Activated CD4-positive, alpha-beta T cell treated with anti-CD3 and anti-CD28 coated beads, Interleukin-2, Interleukin-4, amounts not matched to agents 100 ng/mL and 50 ng/mL, durations not matched to agents 16 hours and 8 hours (primary cell): Measurements from ENCODE around the gene FMNL3.
"Not testable (repeated sequence)": the region's sequence is repeated elsewhere in the genome, so short reads cannot be mapped to it uniquely, and the experiment has no call there.

Experiments
- DNase-seq: peaks from one replicate; pipeline ENCODE4 v3.0.0-alpha.2; 2020; ENCODE audit warnings: low spot score

The FMNL3 gene

DNA sequence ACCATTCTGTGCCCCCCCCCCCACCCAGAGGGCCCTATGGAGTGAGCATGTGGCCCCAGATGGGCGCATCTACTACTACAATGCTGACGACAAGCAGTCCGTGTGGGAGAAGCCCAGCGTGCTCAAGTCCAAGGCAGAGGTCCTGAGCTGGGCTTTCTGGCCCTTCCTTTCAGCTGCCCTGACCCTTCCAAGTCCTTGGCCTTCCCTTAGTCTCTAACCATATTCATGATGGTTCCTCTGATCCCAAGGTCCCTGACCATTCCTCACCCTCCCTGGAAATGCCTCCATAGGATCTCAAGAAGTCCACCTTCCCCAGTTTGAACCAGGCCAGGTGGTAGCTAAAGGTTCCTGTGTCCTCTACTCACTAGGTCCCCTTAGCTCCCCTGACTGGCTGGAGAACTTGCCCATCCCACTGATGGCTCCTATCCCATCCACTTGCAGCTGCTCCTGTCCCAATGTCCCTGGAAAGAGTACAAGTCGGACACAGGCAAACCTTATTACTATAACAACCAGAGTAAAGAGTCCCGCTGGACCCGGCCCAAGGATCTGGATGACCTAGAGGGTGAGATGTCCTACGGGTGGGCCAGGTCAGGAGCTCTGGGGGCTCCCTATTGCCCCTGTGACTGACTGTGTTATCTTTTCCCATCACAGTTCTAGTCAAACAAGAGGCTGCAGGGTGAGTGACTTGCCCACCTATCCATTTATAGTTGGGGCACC, 74.1 kb downstream of the FMNL3 start:
- DNase-seq = no peak

DNA sequence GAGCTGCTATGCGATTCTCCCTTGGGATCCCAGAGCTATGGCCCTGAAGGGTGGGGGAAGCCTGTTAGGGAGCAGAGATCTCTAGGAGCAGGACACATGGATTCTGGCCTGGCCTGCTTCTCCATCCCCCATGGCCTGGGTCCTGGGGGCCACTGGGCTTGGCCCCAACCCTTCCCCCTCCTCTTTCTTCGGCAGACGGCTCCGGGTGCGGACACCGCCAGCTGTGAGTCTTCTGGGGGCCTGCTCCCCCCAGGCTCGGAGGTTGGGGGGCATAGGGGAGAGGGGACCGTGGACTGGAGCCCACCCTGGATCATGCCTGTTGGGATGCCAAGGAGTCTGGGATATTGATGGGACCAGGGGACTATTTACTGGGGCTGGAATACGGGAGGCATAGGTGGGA, 74.8 kb downstream of the FMNL3 start:
- DNase-seq = no peak

DNA sequence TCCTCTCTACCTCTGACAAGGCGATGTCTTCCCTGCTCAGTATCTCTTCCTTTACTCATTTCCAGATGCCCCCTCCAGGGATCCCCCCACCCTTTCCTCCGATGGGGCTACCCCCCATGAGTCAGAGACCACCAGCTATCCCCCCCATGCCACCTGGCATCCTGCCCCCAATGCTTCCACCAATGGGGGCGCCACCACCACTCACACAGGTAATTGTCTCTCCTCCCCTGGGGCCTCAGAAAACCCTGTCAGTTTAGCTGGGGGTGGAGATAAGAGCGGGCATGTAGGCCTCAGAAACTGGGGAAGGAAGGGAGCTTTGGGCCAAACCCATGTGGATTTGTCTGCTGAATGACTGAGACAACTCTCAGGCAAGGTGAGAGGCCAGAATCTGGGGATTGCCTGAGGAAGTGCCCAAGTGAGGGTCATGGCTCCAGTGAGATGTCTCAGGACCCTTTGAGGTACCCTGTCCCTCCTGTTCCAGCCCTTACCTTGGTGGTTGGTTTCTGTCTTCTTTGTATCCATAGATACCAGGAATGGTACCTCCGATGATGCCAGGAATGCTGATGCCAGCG, 75.8 kb downstream of the FMNL3 start:
- DNase-seq = no peak

DNA sequence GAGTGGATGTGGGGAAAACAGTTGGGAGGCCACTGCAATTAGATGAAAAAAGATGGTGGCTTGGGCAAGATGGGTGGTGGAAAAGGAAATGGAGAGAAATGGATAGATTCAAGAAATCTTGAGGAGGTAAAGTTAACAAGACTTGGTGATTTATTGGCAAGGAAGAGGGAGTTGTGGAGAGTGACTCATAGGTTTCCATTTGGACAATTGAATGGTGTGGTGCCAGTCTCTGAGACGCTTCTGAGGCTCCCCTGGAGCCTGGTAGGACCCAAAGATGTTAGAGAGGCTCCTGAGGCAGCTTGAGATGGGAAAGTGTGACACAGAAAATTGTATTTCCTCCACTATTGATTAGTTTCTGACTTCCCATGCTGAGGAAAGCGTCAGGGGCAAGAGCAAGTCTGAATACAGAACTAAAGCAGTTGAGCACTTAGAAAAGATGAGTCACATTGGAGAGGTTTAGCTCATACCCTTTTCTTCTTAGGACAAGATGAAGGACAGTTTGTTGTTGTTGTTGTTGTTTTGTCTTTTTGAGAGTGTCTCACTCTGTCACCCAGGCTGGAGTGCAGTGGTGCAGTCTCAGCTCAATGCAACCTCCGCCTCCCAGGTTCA, 79.3 kb downstream of the FMNL3 start:
- DNase-seq = no peak

DNA sequence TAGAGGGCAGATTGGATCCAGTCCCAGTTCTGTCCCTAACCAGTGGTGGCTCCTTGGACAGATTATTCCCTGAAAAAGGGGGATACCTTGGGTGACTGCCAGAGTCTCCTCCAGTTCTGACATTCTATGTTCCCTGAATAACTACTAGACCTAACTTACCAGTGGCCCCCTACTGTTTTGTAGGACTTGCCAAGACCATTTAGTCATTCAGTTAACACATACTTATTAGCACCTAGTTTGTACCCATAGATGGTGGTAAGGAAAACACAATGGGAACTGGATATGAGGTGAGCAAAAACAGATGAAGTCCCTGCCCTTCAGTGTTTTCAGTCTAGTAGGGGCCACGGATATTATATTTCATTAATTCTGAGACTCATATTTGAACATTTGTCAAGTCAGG, 80.4 kb downstream of the FMNL3 start:
- no peak for DNase-seq

DNA sequence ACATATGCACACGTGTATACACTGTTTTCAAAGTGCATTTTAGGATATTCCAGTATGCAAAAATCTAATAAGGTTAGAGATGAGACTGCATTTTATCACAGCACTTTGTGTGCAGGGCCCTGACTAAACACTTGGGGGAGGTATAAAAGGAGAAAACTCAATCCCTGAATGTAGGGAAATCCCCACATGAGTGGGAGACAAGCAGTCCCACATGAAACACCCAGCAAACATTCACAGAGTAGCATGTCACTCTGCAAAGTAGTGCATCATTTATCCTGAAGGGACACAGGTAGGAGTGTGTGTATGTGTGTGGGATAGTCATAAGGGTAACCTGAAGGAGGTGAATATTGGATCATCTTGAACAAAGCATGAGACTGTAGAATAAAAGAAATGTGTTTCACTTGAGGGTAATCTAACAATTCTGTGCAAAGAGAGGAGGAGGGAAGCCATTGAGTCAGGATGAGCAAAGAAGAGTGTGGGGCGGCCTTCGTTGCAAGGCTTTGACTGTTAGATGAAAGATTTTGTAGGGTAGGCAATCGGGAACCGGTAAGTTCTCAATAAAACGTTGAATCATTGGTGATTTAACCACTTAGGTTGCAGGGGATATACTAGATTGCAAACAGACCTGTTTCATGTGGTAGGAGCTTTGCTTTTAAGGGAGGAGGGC, 80.9 kb downstream of the FMNL3 start:
- peak; percentile 15 for DNase-seq

DNA sequence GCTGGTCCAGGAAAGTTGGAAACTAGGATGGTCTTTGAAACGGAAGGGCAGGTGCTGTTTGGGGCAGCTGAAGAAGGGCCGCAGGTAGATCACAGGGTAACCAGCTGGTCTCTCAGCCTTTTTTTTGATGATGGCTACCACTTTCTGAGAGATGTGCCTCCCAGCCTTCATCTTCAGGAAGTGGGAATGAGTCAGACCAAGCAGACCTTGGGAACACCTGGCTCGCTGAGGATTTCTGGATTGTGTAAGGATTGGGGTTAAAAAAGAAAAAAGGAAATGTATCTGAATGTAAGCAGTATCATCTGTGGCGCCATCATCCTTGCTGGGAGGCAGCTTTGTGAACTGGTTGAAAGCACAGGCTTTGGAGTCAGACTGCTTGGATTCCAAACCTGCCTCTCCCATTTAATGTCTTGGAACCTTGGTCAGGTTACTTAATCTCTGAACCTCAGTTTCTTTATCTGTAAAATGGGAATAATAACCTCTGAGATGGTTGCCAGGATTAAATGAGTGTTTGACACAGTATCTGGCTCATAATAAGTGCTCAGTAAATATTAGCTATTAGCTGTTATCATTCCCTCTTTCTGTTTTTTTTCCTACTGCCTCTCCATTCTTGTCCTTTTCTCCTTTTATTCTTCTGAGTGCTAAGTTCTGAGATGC, 82.2 kb downstream of the FMNL3 start:
- DNase-seq = no peak

DNA sequence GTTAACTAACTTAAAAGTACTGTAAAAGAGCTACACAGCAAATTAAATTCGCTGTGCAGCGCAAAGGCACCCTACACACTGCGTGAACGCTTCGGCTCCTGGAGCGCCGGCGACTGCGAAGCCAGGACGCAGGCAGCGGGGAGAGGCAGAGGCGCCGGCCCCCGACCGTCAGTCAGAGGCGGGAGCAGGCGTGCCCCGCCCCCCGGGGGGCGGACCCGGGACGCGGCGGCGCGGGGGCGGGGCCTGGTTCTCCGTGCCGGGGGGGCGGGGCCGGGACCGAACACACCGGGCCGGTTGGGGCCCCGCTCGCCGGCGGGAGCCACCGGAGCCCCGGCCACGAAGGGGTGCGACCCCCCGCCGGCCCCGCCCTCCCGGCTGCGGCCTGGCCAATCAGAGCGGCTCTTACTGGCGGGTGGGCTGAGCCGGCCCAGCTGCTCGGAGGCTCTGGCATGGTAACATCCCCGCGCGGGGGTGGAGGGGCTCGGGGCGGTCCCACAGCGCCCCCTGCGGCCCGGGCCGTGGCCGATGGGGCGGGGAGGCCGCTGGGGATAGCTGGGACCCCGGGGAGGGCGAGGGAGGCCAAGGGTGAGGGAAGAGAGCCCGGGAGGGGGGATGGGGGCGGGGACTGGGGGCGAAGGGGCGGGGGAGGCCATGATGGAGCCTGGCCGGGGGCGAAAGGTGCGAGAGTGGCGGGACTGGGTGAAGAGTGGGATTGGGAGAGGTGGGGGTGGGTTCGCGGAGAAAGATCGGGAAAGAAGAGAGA, 83.9 kb downstream of the FMNL3 start, which contains the start of gene PRPF40B:
Gene PRPF40B (plus strand): TSS at position 420 of the 763 bp plus-strand sequence. CDS start 30 bp downstream, at position 450.
- DNase-seq = peak; percentile 83

DNA sequence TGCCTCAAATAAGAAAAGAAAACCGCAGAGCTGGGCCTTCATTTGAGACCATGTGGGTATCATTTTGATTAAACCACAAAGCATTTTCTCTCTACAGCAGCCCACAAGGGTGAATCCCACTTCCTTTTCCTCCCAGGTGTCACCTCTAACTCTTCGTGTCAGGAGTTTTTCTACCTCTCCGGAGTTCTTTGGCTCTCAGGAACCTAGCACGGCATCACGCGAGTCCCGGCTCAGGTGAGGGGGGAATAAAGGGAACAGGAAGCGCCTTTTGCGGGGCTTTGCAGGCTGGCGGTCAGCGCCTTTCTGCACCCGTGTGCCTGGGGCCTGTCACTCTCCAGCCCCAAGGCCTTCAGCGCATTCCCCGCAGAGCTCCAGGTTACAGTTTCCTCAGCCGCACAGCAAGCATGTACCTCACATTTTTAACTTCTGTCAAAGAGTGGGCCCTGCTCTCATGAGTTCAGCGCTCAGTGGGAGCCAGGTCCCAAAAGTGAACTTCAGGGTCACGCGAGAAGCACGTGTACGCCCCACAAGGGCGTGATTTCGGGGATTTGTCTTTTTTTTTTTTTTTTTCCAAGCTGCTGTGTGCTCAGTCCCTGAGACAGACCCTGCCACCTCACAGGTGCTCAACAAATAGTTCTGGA, 84.6 kb downstream of the FMNL3 start:
- DNase-seq = peak; percentile 89

DNA sequence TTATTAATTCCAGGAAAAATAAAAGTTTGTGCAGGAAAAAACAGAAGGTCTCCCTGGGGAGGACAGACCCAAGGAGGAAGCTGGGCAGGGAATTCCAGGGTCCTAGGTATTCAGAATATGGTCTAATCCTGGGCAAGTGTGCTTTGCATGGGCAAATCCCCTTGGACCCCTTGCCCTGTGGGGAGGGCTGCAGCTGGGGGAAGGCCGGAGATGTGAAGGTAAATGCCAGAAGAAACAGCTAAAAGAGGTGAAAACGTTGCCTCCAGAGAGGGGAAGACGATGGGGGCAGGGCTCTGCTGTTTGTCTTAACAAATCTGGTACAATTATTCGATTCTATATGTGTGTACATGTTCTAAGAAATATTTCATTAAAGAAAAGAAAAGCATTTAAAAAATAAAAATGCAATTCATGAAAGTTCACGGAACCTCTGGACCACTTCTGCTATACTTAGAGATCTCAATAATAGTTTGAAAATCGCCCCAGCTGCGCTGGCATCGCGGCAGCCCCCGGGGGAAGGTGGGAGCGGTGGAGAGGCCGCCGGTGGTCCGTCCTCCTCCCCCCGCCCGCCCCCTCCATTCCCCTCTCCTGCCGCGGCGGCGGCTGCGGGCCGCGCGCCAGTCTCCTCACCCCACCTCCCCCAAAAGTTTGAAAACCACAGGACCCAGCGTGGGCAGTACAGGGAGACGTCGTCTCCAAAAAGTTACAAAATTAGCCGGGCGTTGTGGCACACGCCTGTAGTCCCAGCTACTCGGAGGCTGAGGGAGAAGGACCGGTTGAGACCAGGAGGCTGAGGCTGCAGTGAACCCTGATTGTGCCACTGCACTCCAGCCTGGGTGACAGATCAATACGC, 85.3 kb downstream of the FMNL3 start:
- DNase-seq = no peak

DNA sequence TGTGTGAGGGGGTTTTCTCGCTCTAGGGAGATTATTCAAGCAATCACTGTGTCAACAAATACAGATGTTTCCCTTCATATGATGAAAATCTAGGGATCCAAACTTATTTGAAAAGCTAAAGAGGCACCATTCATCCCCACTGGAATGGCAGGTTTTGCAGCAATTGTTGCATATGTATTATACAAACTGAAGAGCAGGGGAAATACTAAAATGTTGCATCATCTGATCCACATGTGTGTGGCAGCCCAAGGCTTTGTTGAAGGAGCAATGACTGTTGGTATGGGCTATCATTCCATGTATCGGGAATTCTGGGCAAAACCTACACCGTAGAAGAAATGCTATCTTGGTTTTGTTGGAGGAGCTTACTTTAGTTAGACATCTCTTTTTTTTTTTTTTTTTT, 87.9 kb downstream of the FMNL3 start:
- no peak for DNase-seq

DNA sequence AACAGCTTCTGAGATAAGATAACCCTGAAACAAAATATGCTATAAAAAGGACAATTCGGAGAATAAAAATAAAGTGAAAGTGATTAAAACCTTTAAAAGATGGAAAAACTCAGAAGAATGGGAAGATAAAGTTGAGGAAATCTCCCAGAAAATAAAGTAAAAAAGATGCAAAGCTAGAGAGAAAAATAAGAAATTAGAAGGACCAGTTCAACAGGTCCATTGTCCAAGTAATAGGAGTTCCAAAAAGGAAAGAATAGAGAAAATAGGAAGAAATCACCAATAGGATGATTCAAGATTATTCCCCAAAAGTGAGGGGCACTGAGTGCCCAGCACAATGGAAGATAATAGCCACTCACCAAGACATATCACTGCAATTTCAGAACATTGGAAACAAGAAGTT, 88.6 kb downstream of the FMNL3 start:
- DNase-seq = no peak

DNA sequence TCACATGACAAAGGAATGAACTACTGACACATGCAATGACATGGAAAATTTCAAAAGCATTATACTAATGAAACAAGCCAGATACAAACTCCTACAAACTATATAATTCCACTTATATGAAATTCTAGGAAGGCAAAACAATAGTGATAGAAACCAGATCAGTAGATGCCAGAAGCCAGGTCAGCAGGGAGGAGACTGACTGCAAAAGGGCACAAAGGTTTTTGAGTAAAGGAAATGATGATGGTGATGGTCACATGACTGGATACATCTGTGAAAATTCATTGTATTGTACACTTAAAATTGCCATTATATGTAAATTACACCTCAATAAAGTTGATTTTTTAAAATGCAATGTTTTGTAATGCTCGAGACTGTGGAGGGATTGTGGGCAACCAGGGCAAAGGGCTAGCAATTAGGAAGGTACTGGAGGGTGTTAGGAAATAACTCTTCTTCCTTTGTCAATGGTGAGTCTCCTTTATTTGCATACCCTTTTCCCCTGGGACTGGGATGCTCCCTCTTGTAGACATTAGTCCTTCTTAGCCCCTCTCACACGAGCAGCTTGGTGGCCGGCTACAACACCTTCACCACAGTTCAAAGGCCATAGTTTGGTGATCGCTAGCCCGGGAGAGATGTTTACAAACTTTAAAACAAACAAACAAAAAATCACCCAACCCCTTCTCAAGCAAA, 90.5 kb downstream of the FMNL3 start:
- DNase-seq = no peak

DNA sequence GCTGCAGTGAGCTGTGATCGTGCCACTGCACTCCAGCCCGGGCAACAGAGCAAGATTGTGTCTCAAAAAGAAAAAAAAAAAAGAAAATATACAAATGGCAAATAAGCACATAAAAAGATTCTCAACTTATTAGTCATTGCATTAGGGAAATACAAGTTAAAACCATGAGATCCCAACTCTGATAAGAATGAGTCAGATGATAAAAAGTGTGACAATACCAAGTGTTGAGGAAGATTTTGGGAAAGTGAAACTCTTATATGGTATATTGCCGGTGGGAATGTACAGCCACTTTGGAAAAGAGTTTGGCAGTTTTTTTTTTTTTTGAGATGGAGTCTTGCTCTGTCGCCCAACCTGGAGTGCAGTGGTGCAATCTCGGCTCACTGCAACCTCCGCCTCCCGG, 91.5 kb downstream of the FMNL3 start:
- DNase-seq = no peak

DNA sequence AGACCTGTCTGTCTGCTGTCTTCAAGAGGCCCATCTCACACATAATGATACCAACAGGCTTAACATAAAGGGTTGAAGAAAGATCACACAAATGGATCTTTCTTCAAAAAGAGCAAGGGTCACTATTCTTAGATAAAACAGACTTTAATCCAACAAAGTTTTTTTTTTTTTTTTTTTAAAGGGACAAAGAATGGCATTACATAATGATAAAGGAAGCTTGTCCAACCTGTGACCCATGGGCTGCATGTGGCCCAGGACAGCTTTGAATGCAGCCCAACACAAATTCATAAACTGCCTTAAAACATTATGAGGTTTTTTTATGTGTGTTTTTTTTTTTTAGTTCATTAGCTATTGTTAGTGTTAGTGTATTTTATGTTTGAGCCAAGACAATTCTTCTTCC, 95.0 kb downstream of the FMNL3 start:
- no peak for DNase-seq

DNA sequence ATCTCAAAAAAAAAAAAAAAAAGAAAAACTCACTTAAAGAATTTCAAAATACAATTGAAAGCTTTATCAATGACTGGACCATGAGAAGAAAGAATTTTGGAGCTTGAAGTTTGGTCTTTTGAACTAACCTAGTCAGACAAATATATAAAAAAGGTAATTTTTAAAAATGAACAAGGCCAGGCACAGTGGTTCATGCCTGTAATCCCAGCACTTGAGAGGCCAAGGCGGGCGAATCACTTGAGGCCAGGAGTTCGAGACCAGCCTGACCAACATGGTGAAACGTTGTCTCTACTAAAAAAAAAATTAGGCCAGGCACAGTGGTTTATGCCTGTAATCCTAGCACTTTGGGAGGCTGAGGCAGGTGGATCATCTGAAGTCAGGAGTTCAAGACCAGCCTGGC, 96.4 kb downstream of the FMNL3 start:
- DNase-seq = not testable (repeated sequence)

DNA sequence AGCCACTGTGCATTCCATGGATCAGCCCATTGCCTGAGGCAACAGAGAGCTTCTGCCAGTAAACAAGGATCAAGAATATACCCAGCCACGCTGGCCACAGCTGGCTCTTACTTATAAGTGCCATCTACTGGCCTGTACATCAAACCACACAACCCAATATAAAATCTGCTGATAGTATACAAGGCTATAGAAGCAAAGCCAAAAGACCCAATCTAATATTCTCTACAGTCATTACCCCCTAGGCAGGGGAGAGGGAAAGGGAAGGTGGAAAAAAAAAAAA, 97.4 kb downstream of the FMNL3 start:
- DNase-seq = no peak

DNA sequence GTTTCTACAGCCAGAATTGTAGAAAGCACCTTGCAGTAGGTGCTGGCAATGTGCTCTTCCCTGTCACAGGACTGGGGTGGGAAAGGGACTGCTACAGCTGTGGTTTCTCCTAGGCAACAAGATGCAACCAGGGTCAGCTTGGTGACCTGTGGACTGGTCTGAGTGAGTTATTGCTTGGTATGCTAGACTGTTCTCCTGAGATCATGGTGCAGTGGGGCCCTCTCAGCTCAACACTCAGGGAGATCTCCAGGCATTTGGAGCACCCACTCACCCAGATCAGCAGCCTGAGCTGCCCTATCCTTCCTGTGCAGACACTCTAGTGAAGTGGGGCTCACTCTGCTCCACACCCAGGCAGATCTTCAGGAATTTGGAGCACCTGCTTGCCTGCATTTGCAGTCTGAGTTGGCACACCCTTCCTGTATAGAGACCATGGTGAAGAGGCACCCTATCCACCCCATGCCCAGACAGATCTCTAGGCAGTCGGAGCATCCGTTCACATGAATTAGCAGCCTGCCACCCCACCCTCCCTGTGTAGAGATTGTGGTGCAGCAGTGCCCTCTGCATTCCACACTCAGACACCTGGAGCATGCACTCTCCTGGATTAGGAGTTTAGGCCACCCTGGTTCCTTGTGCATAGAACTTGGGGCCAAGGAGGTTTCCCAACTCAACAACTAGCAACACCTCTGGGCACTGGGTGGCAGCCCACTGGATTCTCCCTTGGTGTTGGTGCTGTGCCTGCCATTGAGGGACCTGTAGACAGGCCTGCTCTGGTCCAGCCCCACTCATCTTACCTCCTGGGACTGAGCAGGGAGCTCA, 97.9 kb downstream of the FMNL3 start:
- no peak for DNase-seq

DNA sequence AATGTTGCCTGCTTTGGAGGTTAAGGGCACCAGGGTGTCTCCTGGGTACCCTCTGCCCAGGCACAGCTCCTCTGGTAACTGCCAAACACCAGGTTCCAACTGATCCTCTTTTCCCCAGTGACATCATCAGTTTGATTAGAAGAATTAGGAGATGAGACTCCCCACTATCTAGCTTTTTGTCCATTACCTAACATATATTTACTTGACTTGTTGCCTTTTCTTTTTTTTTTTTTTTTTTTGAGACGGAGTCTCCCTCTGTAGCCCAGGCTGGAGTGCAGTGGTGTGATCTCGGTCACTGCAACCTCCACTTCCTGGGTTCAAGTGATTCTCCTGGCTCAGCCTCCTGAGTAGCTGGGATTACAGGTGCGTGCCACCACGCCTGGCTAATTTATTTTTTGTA, 101.7 kb downstream of the FMNL3 start, which contains the start of gene FAM186B:
Gene FAM186B (minus strand): TSS at position 101 of the 400 bp plus-strand sequence. CDS start 162 bp downstream, outside the sequence.
- DNase-seq = not testable (repeated sequence)
